Measurements from ENCODE around the gene WASL.

DNA sequence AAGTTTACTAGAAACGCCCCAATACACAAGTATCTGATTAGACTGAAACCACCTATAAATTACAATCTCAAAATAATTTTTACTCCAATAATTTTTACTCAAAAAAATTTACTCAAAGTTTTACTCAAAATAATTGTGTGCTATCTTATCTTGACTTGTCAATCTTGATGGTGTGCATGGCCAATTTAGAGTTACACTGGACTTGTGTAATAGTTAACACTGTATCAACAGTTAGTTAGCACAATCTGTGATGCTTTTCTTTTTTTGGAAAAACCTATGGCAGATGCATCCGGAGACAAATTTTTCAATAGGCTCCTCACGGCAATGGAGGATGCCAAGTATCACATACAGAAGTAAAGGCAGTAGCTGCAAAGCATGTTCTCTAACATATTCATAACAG, 68.2 kb downstream of the WASL start:
- TF ChIP-seq, protein P1, sequence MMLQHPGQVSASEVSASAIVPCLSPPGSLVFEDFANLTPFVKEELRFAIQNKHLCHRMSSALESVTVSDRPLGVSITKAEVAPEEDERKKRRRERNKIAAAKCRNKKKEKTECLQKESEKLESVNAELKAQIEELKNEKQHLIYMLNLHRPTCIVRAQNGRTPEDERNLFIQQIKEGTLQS (CRISPR knock-in tag; conservative IDR thresholded peaks at IDR 0.05) = no peak
- TF ChIP-seq, protein P2, sequence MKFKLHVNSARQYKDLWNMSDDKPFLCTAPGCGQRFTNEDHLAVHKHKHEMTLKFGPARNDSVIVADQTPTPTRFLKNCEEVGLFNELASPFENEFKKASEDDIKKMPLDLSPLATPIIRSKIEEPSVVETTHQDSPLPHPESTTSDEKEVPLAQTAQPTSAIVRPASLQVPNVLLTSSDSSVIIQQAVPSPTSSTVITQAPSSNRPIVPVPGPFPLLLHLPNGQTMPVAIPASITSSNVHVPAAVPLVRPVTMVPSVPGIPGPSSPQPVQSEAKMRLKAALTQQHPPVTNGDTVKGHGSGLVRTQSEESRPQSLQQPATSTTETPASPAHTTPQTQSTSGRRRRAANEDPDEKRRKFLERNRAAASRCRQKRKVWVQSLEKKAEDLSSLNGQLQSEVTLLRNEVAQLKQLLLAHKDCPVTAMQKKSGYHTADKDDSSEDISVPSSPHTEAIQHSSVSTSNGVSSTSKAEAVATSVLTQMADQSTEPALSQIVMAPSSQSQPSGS (CRISPR knock-in tag; IDR thresholded peaks at IDR 0.05; ENCODE audit: borderline replicate concordance, low read depth) = no peak
- TF ChIP-seq, protein P3, sequence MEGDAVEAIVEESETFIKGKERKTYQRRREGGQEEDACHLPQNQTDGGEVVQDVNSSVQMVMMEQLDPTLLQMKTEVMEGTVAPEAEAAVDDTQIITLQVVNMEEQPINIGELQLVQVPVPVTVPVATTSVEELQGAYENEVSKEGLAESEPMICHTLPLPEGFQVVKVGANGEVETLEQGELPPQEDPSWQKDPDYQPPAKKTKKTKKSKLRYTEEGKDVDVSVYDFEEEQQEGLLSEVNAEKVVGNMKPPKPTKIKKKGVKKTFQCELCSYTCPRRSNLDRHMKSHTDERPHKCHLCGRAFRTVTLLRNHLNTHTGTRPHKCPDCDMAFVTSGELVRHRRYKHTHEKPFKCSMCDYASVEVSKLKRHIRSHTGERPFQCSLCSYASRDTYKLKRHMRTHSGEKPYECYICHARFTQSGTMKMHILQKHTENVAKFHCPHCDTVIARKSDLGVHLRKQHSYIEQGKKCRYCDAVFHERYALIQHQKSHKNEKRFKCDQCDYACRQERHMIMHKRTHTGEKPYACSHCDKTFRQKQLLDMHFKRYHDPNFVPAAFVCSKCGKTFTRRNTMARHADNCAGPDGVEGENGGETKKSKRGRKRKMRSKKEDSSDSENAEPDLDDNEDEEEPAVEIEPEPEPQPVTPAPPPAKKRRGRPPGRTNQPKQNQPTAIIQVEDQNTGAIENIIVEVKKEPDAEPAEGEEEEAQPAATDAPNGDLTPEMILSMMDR (IDR thresholded peaks at IDR 0.05) = no peak
- TF ChIP-seq, protein P4, sequence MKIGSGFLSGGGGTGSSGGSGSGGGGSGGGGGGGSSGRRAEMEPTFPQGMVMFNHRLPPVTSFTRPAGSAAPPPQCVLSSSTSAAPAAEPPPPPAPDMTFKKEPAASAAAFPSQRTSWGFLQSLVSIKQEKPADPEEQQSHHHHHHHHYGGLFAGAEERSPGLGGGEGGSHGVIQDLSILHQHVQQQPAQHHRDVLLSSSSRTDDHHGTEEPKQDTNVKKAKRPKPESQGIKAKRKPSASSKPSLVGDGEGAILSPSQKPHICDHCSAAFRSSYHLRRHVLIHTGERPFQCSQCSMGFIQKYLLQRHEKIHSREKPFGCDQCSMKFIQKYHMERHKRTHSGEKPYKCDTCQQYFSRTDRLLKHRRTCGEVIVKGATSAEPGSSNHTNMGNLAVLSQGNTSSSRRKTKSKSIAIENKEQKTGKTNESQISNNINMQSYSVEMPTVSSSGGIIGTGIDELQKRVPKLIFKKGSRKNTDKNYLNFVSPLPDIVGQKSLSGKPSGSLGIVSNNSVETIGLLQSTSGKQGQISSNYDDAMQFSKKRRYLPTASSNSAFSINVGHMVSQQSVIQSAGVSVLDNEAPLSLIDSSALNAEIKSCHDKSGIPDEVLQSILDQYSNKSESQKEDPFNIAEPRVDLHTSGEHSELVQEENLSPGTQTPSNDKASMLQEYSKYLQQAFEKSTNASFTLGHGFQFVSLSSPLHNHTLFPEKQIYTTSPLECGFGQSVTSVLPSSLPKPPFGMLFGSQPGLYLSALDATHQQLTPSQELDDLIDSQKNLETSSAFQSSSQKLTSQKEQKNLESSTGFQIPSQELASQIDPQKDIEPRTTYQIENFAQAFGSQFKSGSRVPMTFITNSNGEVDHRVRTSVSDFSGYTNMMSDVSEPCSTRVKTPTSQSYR (CRISPR knock-in tag; IDR thresholded peaks at IDR 0.05) = no peak
- TF ChIP-seq CBFB (CRISPR knock-in tag; IDR thresholded peaks at IDR 0.05; ENCODE audit: low read depth) (no peak), ESRRA (CRISPR knock-in tag; IDR thresholded peaks at IDR 0.05; ENCODE audit: borderline replicate concordance) (no peak), TEAD4 (CRISPR knock-in tag; IDR thresholded peaks at IDR 0.05) (no peak), SMAD4 (CRISPR knock-in tag; IDR thresholded peaks at IDR 0.05) (no peak), NR2C2 (CRISPR knock-in tag; IDR thresholded peaks at IDR 0.05) (no peak), SP1 (CRISPR knock-in tag; conservative IDR thresholded peaks at IDR 0.05) (no peak), TP53 (CRISPR knock-in tag; IDR thresholded peaks at IDR 0.05) (no peak)
